Mucosa of rectum (tissue), 2 donors: ENCODE data around the gene CAMK1G.

ENCODE experiments used
- H3K27ac ChIP-seq, 2 donors: one replicate each; pipeline ENCODE4 v1.7.0; 2013; ENCODE audit warnings: inconsistent platforms in 2 of 2, low read depth in 2 of 2, low read length in 2 of 2
- H3K27me3 ChIP-seq, 2 donors: one replicate each; pipeline ENCODE4 v1.7.0; 2013; ENCODE audit warnings: low read length in 2 of 2; ENCODE audit not compliant: control insufficient read depth in 2 of 2, insufficient read depth in 2 of 2
- H3K36me3 ChIP-seq, 2 donors: one replicate each; pipeline ENCODE4 v1.7.0; 2013; ENCODE audit warnings: low read length in 2 of 2; ENCODE audit not compliant: control insufficient read depth in 2 of 2, insufficient read depth in 2 of 2
- H3K4me1 ChIP-seq, 2 donors: one replicate each; pipeline ENCODE4 v1.7.0; 2013; ENCODE audit warnings: low read length in 2 of 2, mild to moderate bottlenecking in 1 of 2; ENCODE audit not compliant: control insufficient read depth in 2 of 2, insufficient read depth in 2 of 2
- H3K4me3 ChIP-seq, 2 donors: one replicate each; pipeline ENCODE4 v1.7.0; 2013; ENCODE audit warnings: low read length in 2 of 2
- H3K9ac ChIP-seq, 2 donors: one replicate each; pipeline ENCODE4 v1.7.0; 2013; ENCODE audit warnings: low read length in 2 of 2, low read depth in 1 of 2, mild to moderate bottlenecking in 1 of 2
- H3K9me3 ChIP-seq, 2 donors: one replicate each; pipeline ENCODE4 v1.7.0; 2013; ENCODE audit warnings: low read length in 2 of 2; ENCODE audit not compliant: control insufficient read depth in 2 of 2
- donor health status: healthy.
- donor health status: Normal muscosa, but diverticular disease.

CAMK1G gene

DNA sequence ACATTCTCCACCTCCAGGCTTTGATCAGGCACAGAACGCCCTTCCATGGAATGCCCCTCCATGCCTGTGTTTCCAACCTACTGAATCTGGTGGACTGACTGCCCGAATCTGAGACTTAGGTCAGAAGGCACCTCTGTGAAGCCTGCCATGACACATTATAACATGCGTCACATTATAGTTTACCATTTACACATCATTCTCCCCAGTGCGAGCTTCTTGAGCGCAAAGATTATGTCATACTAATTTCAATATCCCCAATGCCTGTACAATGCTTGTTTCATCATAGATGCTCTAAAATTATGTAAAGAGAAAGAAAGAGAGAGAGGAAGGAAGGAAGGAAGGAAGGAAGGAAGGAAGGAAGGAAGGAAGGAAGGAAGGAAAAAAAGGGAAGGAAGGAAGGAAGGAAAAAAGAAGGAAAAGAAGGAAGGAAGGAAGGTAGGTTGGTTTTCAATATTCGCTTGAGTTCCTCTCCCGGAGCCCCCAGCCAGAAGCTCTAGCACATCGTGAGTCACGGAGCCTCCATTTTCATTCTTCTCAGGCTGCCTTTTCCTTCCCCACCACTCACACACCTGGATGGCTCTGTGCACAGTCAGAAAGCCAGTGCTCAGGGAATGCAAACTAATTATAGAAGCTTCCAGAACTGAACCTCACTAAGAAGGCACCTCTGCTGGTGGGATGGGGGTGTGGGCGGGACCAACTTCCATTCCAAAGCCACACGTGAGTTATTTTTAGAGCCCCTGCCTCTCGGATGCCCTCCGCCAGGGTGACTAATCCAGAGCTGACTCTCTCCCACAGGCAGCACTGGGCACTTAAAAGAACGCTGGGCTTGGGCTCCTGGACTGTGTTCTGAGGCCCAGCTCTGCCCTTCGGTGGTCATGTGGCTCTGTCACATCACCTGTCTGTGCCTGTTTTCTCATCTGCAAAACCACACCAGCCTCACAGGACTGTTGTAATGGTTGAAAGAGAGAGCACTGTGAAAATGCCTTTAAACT, 41.3 kb downstream of the CAMK1G start:
- H3K9me3 ChIP-seq = no peaks in the 10 kb centered on the region
- no peak overlapping the region for H3K9ac ChIP-seq
- peaks cover 13 to 23% of the 10 kb centered on the region in 2 donors for H3K4me1 ChIP-seq
- H3K27ac ChIP-seq = no peak overlapping the region
- H3K4me3 ChIP-seq = no peak overlapping the region
- H3K27me3 ChIP-seq = no peaks in the 10 kb centered on the region
- peaks cover 35 to 46% of the 10 kb centered on the region in 2 donors for H3K36me3 ChIP-seq

DNA sequence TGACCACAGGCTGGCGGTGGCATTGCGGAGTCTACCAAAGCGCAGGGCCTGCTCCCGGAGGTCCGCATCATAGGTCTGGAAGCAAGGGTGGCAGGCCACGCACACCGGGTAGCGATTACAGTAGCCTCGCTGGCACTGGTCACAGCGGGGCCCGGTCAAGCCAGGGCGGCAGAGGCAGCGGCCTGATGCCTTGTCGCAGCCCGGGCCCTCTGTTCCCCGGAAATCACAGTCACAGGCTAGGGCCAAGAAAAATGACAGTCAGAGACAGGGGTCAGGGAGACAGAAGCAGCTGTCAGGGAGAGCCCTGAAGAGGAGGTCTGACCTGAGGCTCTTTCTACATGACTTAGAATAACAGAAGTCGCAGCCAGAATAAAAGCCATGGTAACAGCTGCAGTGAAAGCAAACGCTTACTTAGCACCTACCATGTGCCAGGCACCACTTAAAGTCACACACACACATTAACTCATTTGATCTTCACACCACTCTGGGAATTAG, 42.3 kb downstream of the CAMK1G start:
- H3K27me3 ChIP-seq = no peaks in the 10 kb centered on the region
- no peak overlapping the region for H3K27ac ChIP-seq
- H3K4me3 ChIP-seq = no peak overlapping the region
- H3K9ac ChIP-seq = no peak overlapping the region
- peaks cover 35 to 53% of the 10 kb centered on the region in 2 donors for H3K36me3 ChIP-seq
- peaks cover 9 to 14% of the 10 kb centered on the region in 2 donors for H3K4me1 ChIP-seq
- no peaks in the 10 kb centered on the region for H3K9me3 ChIP-seq

DNA sequence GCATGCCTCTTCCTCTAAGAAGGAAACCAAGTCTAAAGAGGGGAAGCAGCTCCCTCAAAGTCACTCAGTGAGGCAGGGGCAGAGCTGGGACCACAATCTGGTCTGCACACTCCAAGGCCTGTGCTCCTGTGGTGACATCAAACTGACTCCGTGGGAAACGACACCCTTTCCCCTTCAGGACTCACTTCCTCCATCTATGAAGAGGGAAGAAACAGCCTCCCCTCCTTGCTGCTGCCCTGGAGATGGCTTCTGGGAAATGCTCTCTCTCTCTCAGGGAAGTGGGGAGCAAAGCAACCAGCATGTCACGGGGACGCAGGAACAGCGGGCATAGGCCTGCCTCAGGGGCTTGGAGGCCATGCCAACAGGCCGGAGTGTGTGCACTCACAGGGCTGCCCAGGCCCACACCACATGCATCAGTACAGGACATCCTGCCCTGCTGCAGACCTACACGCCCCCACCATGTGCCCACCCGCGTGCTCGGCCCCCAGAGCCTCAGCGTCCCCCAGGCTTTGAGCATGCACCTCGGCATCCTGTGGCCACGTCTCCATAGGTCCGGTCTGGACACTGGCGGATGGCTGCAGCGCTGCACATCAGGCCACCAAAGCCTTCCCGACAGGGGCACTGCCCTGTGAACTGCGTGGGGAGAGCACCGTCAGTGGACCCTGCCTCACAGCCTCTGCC, 43.0 kb downstream of the CAMK1G start:
- H3K4me3 ChIP-seq = no peak overlapping the region
- H3K36me3 ChIP-seq = peaks cover 36 to 53% of the 10 kb centered on the region in 2 donors
- no peak overlapping the region for H3K9ac ChIP-seq
- H3K9me3 ChIP-seq = no peaks in the 10 kb centered on the region
- H3K27me3 ChIP-seq = no peaks in the 10 kb centered on the region
- H3K4me1 ChIP-seq = peaks cover 4 to 9% of the 10 kb centered on the region in 2 donors
- H3K27ac ChIP-seq = no peak overlapping the region

DNA sequence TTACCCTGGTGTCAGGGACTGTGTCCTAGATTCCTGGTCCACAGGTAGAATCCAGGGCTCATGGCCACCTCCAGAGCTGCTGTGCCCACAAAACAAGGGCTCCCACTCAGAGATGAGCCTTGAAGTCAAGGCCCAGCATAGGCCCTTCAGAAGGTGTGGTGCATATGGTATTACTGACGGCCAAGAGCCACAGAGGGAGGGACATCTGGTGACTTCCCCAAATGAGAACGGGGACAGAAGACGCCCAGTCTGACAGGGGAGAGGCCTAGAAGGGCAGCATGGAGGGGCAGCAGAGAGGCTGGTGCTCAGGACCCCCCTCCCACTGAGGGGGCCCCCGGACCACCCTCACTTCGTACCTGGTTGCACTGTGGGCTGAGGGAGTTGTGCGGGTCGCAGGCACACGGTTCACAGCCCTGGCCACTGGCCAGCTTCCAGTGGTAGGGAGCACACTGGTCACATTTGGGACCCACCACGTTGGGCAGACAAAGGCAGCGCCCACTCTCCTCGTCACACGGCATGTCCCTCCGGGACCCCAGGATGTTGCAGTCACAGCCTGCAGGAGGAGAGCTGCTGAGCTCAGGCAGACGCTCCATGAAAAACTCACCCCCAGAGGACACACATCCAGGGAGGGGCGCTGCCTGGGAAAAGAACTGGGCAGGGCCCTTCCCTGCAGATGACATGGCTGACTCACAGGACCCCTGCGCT, 43.7 kb downstream of the CAMK1G start:
- H3K9ac ChIP-seq = no peak overlapping the region
- no peaks in the 10 kb centered on the region for H3K9me3 ChIP-seq
- peaks cover 39 to 51% of the 10 kb centered on the region in 2 donors for H3K36me3 ChIP-seq
- H3K4me1 ChIP-seq = peaks cover 3 to 4% of the 10 kb centered on the region in 2 donors
- no peak overlapping the region for H3K4me3 ChIP-seq
- H3K27ac ChIP-seq = no peak overlapping the region
- H3K27me3 ChIP-seq = no peaks in the 10 kb centered on the region

DNA sequence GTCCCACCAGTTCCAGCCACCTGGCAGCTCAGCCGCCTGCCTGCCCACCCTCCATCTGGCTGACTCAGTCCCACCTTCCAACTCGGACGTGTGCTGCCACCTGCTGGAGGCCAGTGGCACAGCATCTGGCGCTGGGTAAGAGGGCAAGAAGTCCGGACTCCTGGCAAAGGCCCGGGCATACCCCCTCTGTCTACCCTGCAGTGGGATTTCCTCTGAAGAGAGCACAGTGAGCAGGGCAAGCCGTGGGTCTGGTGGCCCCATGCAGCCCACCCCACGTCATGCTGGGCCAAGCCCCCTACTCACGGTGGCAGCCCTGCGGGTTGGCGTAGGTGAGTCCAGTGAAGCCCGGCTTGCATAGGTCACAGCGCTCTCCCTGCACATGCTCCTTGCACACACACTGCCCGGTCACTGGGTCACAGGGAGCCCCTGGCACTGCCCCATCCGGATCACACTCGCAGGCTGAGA, 44.2 kb downstream of the CAMK1G start:
- Histone ChIP-seq H3K36me3 (peaks cover 39 to 49% of the 10 kb centered on the region in 2 donors), H3K27ac (no peak overlapping the region), H3K4me3 (no peak overlapping the region), H3K27me3 (no peaks in the 10 kb centered on the region), H3K9ac (no peak overlapping the region), H3K4me1 (peaks cover 0 to 4% of the 10 kb centered on the region in 2 donors), H3K9me3 (no peaks in the 10 kb centered on the region)

DNA sequence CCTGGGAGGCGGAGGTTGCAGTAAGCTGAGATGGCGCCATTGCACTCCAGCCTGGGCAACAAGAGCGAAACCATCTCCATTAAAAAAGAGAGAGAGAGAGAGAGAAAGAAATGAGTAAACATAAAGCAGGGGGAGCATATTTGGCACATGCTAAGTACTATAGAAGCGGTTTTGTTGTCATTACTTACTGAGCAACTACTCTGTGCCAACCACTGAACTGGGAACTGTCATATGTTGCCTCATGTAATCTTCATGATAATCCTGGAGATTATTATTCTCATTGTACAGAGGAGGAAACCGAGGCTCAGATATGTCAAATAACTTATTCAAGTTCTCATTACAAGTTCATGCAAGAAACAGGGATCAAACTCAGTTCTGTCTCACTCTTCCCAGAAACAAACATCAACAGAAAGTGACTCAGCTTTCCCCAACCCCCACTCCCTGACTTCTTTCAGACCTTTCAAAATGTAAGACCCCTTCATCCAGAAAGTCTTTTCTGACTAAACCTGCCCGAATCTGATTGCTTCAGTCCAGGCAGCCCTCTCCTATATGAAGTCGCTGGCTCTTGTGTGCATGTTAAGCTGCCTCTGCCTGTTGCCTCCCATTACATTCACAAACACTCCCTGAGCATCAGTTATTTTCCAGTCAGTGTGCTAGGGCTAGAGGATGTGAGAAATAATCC, 45.2 kb downstream of the CAMK1G start:
- peaks cover 0 to 4% of the 10 kb centered on the region in 2 donors for H3K4me1 ChIP-seq
- H3K27me3 ChIP-seq = no peaks in the 10 kb centered on the region
- no peak overlapping the region for H3K9ac ChIP-seq
- no peak overlapping the region for H3K27ac ChIP-seq
- H3K4me3 ChIP-seq = no peak overlapping the region
- H3K9me3 ChIP-seq = no peaks in the 10 kb centered on the region
- peaks cover 30 to 48% of the 10 kb centered on the region in 2 donors for H3K36me3 ChIP-seq

DNA sequence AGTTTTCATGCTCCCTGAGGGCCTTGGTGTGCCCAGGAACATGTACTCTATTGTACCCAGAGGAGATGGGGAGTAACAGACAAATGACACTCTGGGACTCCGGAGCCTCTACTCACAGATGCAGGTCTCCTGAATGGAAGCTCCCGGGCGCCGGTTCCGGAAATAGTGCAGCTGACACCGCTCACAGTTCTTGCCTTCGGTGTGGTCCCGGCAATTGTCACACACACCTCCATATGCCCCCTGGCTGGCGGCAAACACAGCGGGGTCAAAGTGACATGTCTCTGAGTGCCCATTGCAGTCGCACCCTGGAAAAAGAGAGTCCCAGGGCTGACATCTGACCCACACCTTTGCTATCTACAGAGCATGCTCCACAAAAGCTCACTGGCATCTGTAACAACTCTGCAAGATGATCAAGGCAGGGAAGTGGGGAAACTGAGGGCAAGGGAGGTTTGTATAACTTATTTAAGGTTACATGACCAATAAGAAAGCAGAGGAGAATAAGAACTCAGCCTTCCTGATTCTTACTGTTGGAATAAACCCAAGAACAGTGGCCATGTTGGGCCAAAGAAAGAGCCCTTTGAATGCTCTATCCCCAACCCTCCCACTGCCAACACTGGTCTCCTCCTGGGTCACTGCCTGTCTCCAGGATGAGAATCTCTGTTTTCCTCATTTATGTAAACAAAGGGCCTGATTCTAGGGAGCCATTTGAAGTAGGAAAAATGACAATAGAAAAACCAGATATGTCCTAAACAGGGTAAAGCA, 46.3 kb downstream of the CAMK1G start:
- peaks cover 0 to 4% of the 10 kb centered on the region in 2 donors for H3K4me1 ChIP-seq
- H3K27me3 ChIP-seq = no peaks in the 10 kb centered on the region
- peaks cover 27 to 49% of the 10 kb centered on the region in 2 donors for H3K36me3 ChIP-seq
- no peak overlapping the region for H3K9ac ChIP-seq
- no peaks in the 10 kb centered on the region for H3K9me3 ChIP-seq
- no peak overlapping the region for H3K4me3 ChIP-seq
- no peak overlapping the region for H3K27ac ChIP-seq

DNA sequence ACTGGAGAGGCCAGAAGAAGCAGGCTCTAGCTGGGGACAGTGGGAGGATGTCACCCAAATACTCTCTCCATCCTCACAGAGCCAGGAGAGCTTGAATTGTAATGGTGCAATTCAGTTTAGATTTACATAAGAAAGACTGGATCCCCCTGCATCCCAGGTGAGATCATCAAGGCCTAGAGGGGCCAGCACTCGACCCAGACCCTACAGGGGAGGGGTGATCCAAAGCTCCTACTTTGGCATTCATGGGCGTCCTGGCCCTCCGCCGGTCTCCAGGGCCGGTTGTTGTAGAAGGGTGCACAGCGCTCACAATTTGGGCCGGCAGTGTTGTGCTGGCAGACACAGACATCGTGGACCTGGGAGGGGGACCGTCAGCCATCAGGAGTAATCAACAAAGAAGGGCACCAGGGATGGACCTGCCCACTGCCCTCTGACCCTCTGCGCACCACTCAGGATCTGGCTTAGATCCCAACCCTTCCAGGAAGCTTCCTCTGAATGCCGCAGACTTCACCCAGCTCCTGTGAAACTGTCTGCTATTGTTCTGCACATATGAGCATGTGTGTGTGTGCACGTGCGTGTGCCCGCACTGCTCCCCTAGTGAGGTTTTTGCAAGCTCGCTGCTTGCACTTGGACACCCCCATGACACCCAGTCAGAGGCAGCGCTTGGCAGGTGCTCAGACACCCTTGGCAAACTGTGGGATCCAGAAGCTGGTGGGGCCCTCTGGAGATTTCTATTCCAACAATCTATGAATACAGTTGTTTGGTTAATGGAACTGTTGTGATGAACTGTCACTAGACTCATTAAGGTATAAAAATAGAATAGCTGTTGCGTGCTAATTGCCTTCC, 47.1 kb downstream of the CAMK1G start:
- H3K9ac ChIP-seq = no peak overlapping the region
- H3K27ac ChIP-seq = no peak overlapping the region
- no peak overlapping the region for H3K4me3 ChIP-seq
- peaks cover 22 to 42% of the 10 kb centered on the region in 2 donors for H3K36me3 ChIP-seq
- H3K9me3 ChIP-seq = no peaks in the 10 kb centered on the region
- peaks cover 0 to 4% of the 10 kb centered on the region in 2 donors for H3K4me1 ChIP-seq
- no peaks in the 10 kb centered on the region for H3K27me3 ChIP-seq
